HepG2 (cell line): Measurements from ENCODE around the gene FKBP8. TPM values are rescaled to one million over a fixed set of nuclear protein-coding genes. Genes with fewer than 3 reads are reported as not detected.

Source experiments
- AFF4 ChIP-seq: sonication (generic); formaldehyde crosslinking; IDR thresholded peaks from 2 replicates; pipeline ENCODE4 v1.4.0; 2020; ENCODE audit warnings: missing genetic modification reagents
- DPF2 ChIP-seq: sonication (generic); formaldehyde crosslinking; IDR thresholded peaks from 2 replicates; pipeline ENCODE4 v1.4.0; 2020; ENCODE audit warnings: mild to moderate bottlenecking, low read depth, missing genetic modification reagents, borderline replicate concordance
- MAFF ChIP-seq: IDR thresholded peaks from 2 replicates; pipeline ENCODE4 v1.6.1; 2011; ENCODE audit warnings: low read depth, low read length, improper control_type of control experiment
- MLX ChIP-seq: IDR thresholded peaks from 2 replicates; pipeline ENCODE4 v1.6.1; 2016
- NFKB2 ChIP-seq: sonication (generic); formaldehyde crosslinking; IDR thresholded peaks from 2 replicates; pipeline ENCODE4 v1.4.0; 2020; ENCODE audit warnings: missing genetic modification reagents, borderline replicate concordance
- NR1H2 ChIP-seq: sonication (generic); formaldehyde crosslinking; IDR thresholded peaks from 2 replicates; pipeline ENCODE4 v1.8.1; 2022; ENCODE audit warnings: low read depth, missing genetic modification reagents, borderline replicate concordance
- PRDM15 ChIP-seq: sonication (generic); formaldehyde crosslinking; IDR thresholded peaks from 2 replicates; pipeline ENCODE4 v1.4.0; 2020; ENCODE audit warnings: missing genetic modification reagents
- RAD51 ChIP-seq: fragments of 450-650 bp; IDR thresholded peaks from 2 replicates; pipeline ENCODE4 v1.6.1; 2016; ENCODE audit warnings: borderline replicate concordance
- ZNF317 ChIP-seq: sonication (generic); formaldehyde crosslinking; IDR thresholded peaks from 2 replicates; pipeline ENCODE4 v1.5.0; 2020; ENCODE audit warnings: mild to moderate bottlenecking, missing genetic modification reagents
- ZNF343 ChIP-seq: sonication (generic); formaldehyde crosslinking; IDR thresholded peaks from 2 replicates; pipeline ENCODE4 v1.4.0; 2020; ENCODE audit warnings: mild to moderate bottlenecking, missing genetic modification reagents
- ZNF503 ChIP-seq: sonication (generic); formaldehyde crosslinking; IDR thresholded peaks from 2 replicates; pipeline ENCODE4 v1.4.0; 2020; ENCODE audit warnings: missing genetic modification reagents
- ZNF691 ChIP-seq: sonication (generic); formaldehyde crosslinking; IDR thresholded peaks from 2 replicates; pipeline ENCODE4 v1.4.0; 2020; ENCODE audit warnings: missing genetic modification reagents, low read depth, mild to moderate bottlenecking, borderline replicate concordance
- ZXDC ChIP-seq: sonication (generic); formaldehyde crosslinking; IDR thresholded peaks from 2 replicates; pipeline ENCODE4 v1.5.0; 2020; ENCODE audit warnings: mild to moderate bottlenecking, missing genetic modification reagents
- polyA plus RNA-seq, 8 experiments: library from polyadenylated mRNA; depleted of rRNA in 3 of 8; stranded (reverse) in 7 of 8; unstranded in 1 of 8; fragments of >200 nt; fragmentation: Illumina TruSeq in 4 of 8; extraction: Trizol in 4 of 8; gene quantifications; 2 replicates each; pipeline versions ENCODE4 v1.2.1 to v1.2.3, GENCODE V29; 2011 to 2016; ENCODE audit warnings: low read depth in 4 of 8, missing spikeins in 1 of 8, mixed read lengths in 1 of 8; ENCODE audit not compliant: insufficient read depth in 1 of 8
- total RNA-seq, 5 experiments: library from RNA; depleted of rRNA; stranded (reverse); fragments of >200 nt; fragmentation: Illumina TruSeq; extraction: Trizol; gene quantifications; 2 replicates each; pipeline ENCODE4 v1.2.3, GENCODE V29; 2016; ENCODE audit warnings: low read depth in 1 of 5

The FKBP8 gene
- total and polyA plus RNA-seq, 2 of the 13 experiments (the other 11 are each of a cell fraction or from before 2014, with no cell fraction given), result 81.7 to 93.9 TPM

- TF ChIP-seq PRDM15 (CRISPR knock-in tag), result peak; percentile 2; the same call in 1 of the 2 replicates
- TF ChIP-seq DPF2 (CRISPR knock-in tag), result peak; percentile 22; the same call in 1 of the 2 replicates
- no peak for TF ChIP-seq NFKB2
- peak; percentile 49; the same call in 1 of the 2 replicates for TF ChIP-seq MLX (CRISPR knock-in tag)
- no peak for TF ChIP-seq MAFF
- peak; percentile 55; the same call in 1 of the 2 replicates for TF ChIP-seq ZNF317
- TF ChIP-seq ZNF691 (CRISPR knock-in tag), result peak; percentile 87; the same call in 1 of the 2 replicates
- TF ChIP-seq NR1H2 (CRISPR knock-in tag), result no peak; the same call in 1 of the 2 replicates
- no peak for TF ChIP-seq ZXDC
- no peak for TF ChIP-seq ZNF503 (CRISPR knock-in tag)
- no peak; the same call in 1 of the 2 replicates for TF ChIP-seq ZNF343
- 0 out of 2 replicates have a peak, but pooled peaks have one; percentile 74 for TF ChIP-seq AFF4 (CRISPR knock-in tag)
- TF ChIP-seq RAD51, result no peak
Measured at GRCh38 chr19:18588611-18589379, 45.4 kb upstream of the FKBP8 start, which contains the start of gene REX1BD (continued).
